Vagina (tissue), 2 donors: ENCODE results near the gene KIF2A. TPM values are rescaled to one million over a fixed set of nuclear protein-coding genes. Genes with fewer than 3 reads are reported as not detected.
A peak's percentile ranks its signal among the peaks of the same experiment; 100 is the strongest.

Experiments used
- DNase-seq, 2 donors: peaks; one replicate each; pipeline ENCODE4 v3.0.0-alpha.2; 2017; ENCODE audit errors: extremely low spot score in 2 of 2
- H3K27ac ChIP-seq: fragments of 200-600 bp; sonication (generic); one replicate; pipeline ENCODE4 v1.5.1; 2019
- H3K27me3 ChIP-seq: fragments of 200-600 bp; sonication (generic); one replicate; pipeline ENCODE4 v1.5.1; 2019
- H3K36me3 ChIP-seq, 2 donors: fragments of 200-600 bp; sonication (generic); one replicate each; pipeline ENCODE4 v1.5.1; 2017 to 2019
- H3K4me1 ChIP-seq: fragments of 200-600 bp; sonication (generic); one replicate; pipeline ENCODE4 v1.5.1; 2019
- H3K4me3 ChIP-seq, 2 donors: fragments of 200-600 bp; sonication (generic); 1 replicate in 1 of 2; 2 replicates in 1 of 2; pipeline ENCODE4 v1.5.1; 2016 to 2019
- H3K9me3 ChIP-seq: fragments of 200-600 bp; sonication (generic); one replicate; pipeline ENCODE4 v1.5.1; 2019
- POLR2A ChIP-seq, 2 donors: fragments of 450-650 bp; IDR thresholded peaks; one replicate each; pipeline ENCODE4 v1.6.1; 2017; ENCODE audit warnings: antibody characterized with exemption in 2 of 2, mild to moderate bottlenecking in 2 of 2, moderate library complexity in 2 of 2
- POLR2AphosphoS5 ChIP-seq, 2 donors: sonication (generic); formaldehyde crosslinking; IDR thresholded peaks; one replicate each; pipeline ENCODE4 v1.9.0; 2017; ENCODE audit warnings: antibody characterized with exemption in 2 of 2, mild to moderate bottlenecking in 2 of 2, low read depth in 1 of 2; ENCODE audit not compliant: insufficient read depth in 1 of 2
- intact Hi-C: fragments of 100-400 bp; cut with DNase I; formaldehyde crosslinking; loops from one replicate; pipeline ENCODE4 v1.15.1; 2023
- total RNA-seq: library from RNA; depleted of rRNA; stranded (reverse); fragments of >200 nt; gene quantifications from one replicate; pipeline ENCODE4 v1.2.3, GENCODE V29; 2016
- TF ChIP-seq, protein P1 (sequence below), 3 experiments: fragments of 450-650 bp in 2 of 3; fragments of 200-600 bp in 1 of 3; sonication (generic) in 1 of 3; IDR thresholded peaks; one replicate each; pipeline ENCODE4 v1.5.1; 2017 to 2019; ENCODE audit warnings: antibody characterized with exemption in 3 of 3, mild to moderate bottlenecking in 2 of 3, moderate library complexity in 2 of 3

The KIF2A gene
- total RNA-seq, 1 donor from 2014 or later: 30.2 TPM

DNA sequence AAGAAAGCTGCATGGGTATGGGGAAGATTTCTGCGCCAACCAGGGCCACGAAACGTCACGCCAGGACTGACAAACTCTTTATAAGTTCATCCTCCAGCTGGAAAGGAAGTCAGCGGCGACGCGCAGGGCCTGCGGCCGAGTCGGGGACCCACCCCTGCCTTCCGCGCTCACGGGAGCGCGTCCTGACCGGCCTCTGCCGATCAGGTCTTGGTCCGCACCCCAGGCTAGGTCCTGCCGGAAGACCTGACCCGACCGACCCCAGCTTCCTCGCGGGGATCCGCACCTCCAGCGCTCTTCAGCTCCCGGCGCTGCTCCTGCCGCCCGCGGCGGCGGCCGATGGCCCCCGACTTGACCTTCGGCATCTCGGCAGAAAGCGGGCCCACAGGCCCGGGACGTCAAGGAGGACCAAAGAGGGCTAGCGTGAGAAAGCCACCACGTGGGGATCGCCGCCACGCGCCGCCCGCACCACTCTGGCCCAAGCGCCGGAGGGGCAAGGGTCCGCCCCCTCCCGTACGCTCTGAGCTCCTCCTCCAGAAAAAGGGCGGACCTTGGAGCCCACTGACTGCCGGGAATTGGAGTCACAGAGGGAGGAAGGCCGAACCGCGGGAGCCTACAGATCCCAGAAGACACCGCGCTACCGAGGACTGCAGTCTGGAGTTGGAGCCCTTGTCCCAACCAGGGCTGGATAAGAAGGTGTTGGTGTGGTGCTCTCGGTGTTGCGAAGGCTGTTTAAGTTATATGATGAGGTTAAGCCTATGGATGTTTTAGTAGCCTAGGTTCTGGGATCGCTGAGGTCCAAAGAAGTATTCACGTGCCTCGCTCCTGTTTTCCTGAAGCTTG is 97.6 kb downstream of the KIF2A start, which contains the start of gene DIMT1:
DIMT1 (minus strand) TSS at position 495 of the 840 bp plus-strand sequence; CDS start at position 362, 133 bp downstream.
- H3K27ac ChIP-seq: peak within 1 kb of the TSS; percentile 95
- peaks cover 15% of the 10 kb centered on the region for H3K4me1 ChIP-seq
- H3K9me3 ChIP-seq: no peaks in the 10 kb centered on the region
- intact Hi-C loops: no loop called here
- DNase-seq: peak; percentile 97 to 98
- H3K36me3 ChIP-seq: peaks cover 0 to 17% of the 10 kb centered on the region in 2 donors
- H3K27me3 ChIP-seq: no peaks in the 10 kb centered on the region
- peak within 1 kb of the TSS; percentile 81 to 96 for H3K4me3 ChIP-seq
- TF ChIP-seq, protein P1, sequence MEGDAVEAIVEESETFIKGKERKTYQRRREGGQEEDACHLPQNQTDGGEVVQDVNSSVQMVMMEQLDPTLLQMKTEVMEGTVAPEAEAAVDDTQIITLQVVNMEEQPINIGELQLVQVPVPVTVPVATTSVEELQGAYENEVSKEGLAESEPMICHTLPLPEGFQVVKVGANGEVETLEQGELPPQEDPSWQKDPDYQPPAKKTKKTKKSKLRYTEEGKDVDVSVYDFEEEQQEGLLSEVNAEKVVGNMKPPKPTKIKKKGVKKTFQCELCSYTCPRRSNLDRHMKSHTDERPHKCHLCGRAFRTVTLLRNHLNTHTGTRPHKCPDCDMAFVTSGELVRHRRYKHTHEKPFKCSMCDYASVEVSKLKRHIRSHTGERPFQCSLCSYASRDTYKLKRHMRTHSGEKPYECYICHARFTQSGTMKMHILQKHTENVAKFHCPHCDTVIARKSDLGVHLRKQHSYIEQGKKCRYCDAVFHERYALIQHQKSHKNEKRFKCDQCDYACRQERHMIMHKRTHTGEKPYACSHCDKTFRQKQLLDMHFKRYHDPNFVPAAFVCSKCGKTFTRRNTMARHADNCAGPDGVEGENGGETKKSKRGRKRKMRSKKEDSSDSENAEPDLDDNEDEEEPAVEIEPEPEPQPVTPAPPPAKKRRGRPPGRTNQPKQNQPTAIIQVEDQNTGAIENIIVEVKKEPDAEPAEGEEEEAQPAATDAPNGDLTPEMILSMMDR (IDR thresholded peaks at IDR 0.05): no peak
- TF ChIP-seq POLR2A (IDR thresholded peaks at IDR 0.05): peak in 1 of 2 donors; percentile 48
- TF ChIP-seq POLR2AphosphoS5 (IDR thresholded peaks at IDR 0.05; ENCODE audit: insufficient read depth in 1 of 2, low read depth in 1 of 2): peak; percentile 93 to 96

DNA sequence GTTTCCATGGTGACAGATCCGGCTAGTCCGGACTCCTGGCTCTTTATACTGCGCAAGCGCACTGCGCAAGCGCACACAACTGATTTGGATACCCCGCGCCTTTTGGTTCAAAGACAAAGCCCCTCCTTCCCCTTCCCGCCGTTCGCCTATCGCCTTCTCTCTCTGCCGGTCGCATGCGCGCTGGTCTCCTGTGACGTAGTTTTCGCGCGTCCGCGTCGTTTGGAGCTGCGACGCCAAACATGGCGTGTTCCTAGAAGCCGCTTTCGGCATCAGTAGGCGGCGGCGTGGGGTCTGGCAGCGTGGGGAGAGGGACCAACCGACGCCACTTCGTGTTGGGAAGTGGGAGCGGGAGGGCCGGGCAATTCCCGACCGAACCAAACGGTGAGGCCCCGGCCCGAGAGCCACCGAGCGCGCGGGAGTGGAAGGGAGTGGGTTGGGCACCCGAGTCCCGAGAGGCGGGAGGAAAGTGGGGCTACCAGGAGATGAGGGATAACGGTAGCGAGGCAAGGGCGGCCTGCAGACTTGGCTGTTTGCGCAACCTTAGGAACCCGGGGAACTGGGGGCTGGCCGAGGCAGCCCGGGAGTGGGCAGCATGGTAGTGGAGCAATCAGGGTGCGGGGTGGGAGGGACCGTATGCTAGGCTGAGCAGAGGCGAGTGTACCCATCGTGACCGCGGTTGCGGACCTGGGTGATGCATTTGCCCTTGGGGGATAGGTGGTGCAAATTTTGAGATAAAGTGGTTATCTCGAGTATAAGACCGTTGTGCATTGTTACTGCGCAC is 106.7 kb downstream of the KIF2A start, which contains the start of gene IPO11:
IPO11 (plus strand) TSS at position 215 of the 781 bp plus-strand sequence. CDS start 24,517 bp downstream, outside the sequence.
- peak within 1 kb of the TSS; percentile 61 for H3K27ac ChIP-seq
- H3K4me3 ChIP-seq: peak within 1 kb of the TSS; percentile 77 to 88
- peak; percentile 99 for DNase-seq
- H3K27me3 ChIP-seq: no peaks in the 10 kb centered on the region
- TF ChIP-seq POLR2A (IDR thresholded peaks at IDR 0.05): peak in 1 of 2 donors; percentile 22
- peak; percentile 93 to 99 for TF ChIP-seq POLR2AphosphoS5 (IDR thresholded peaks at IDR 0.05; ENCODE audit: insufficient read depth in 1 of 2, low read depth in 1 of 2)
- TF ChIP-seq, protein P1 (IDR thresholded peaks at IDR 0.05): no peak
- intact Hi-C loops: no loop called here
- H3K9me3 ChIP-seq: no peaks in the 10 kb centered on the region
- peaks cover 16% of the 10 kb centered on the region for H3K4me1 ChIP-seq
- no peaks in the 10 kb centered on the region for H3K36me3 ChIP-seq

- intact Hi-C loops: no loop called here
- TF ChIP-seq POLR2AphosphoS5 (IDR thresholded peaks at IDR 0.05; ENCODE audit: insufficient read depth in 1 of 2, low read depth in 1 of 2) (no peak), POLR2A (IDR thresholded peaks at IDR 0.05) (no peak)
- TF ChIP-seq, protein P1 (IDR thresholded peaks at IDR 0.05): no peak
- no peak overlapping the region for H3K27ac ChIP-seq
- no peaks in the 10 kb centered on the region for H3K9me3 ChIP-seq
- no peaks in the 10 kb centered on the region for H3K27me3 ChIP-seq
- H3K36me3 ChIP-seq: no peaks in the 10 kb centered on the region
- no peak for DNase-seq
- peak overlapping the region; percentile 77 to 88 for H3K4me3 ChIP-seq
- peaks cover 16% of the 10 kb centered on the region for H3K4me1 ChIP-seq
These were observed 107.7 kb downstream of the KIF2A start for GRCh38 chr5:62413711-62414110.

DNA sequence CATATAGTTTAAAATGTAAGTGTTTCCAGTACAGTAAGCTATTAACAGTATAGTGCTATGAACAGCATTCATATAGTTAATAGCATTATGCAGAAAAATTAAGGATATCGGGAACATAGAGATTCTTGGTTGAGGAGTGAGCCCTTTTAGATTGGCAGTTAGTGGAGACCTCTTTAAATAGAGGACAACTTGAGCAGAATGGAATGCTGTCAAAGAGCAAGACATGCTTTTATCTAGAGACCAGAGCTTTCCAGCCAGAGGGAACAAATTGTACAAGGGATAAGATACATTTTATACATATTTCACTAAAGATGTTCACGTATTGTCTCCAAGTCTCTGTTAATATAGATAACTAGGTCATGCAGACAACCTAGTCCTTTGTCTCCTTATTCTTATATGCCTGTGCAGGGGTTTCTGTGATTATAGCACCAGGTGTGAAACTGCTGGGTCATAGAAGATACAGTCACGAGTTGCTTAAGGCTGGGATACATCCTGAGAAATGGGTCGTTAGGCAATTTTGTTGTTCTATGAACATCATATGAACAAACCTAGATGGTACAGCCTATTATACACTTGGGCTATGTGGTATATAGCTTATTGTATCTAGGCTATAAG is 112.6 kb downstream of the KIF2A start:
- Histone ChIP-seq H3K27me3 (no peaks in the 10 kb centered on the region), H3K36me3 (no peaks in the 10 kb centered on the region), H3K27ac (no peak overlapping the region), H3K9me3 (no peaks in the 10 kb centered on the region), H3K4me3 (no peak overlapping the region), H3K4me1 (peaks cover 10% of the 10 kb centered on the region)
- DNase-seq: no peak
- TF ChIP-seq POLR2A (IDR thresholded peaks at IDR 0.05) (no peak), POLR2AphosphoS5 (IDR thresholded peaks at IDR 0.05; ENCODE audit: insufficient read depth in 1 of 2, low read depth in 1 of 2) (no peak)
- TF ChIP-seq, protein P1 (IDR thresholded peaks at IDR 0.05): no peak
- intact Hi-C loops: no loop called here
